Panc1 (cell line): Measurements from ENCODE around the gene IRF3.

ENCODE experiments used
- CTCF ChIP-seq: fragments of 450-650 bp; IDR thresholded peaks from 2 replicates; pipeline ENCODE4 v1.5.1; 2017; ENCODE audit warnings: mild to moderate bottlenecking
- POLR2AphosphoS5 ChIP-seq: IDR thresholded peaks from 2 replicates; pipeline ENCODE4 v1.6.1; 2012; ENCODE audit warnings: mild to moderate bottlenecking, low read depth, low read length, moderate library complexity
- REST ChIP-seq, 2 experiments: IDR thresholded peaks; 2 replicates each; pipeline ENCODE4 v1.6.1; 2011 to 2012; ENCODE audit warnings: low read depth in 2 of 2, control low read depth in 1 of 2, low read length in 1 of 2, mild to moderate bottlenecking in 1 of 2, moderate library complexity in 1 of 2; ENCODE audit not compliant: insufficient read depth in 1 of 2
- SIN3A ChIP-seq: IDR thresholded peaks from 2 replicates; pipeline ENCODE4 v1.6.1; 2012; ENCODE audit warnings: low read depth, mild to moderate bottlenecking, low read length, moderate library complexity, borderline replicate concordance; ENCODE audit not compliant: insufficient read depth
- TCF7L2 ChIP-seq: IDR thresholded peaks from 2 replicates; pipeline ENCODE4 v1.6.1; 2011; ENCODE audit warnings: mild to moderate bottlenecking, low read depth, low read length, inconsistent platforms

- no peak for TF ChIP-seq REST (IDR thresholded peaks at IDR 0.05; ENCODE audit: insufficient read depth in 1 of 2, low read depth in 2 of 2, low read length in 1 of 2)
- TF ChIP-seq CTCF = no peak
- TF ChIP-seq POLR2AphosphoS5 = no peak
- TF ChIP-seq SIN3A = no peak
- TF ChIP-seq TCF7L2 = no peak
These were observed 29.3 kb downstream of the IRF3 start for GRCh38 chr19:49636233-49636932.
